Aorta (tissue), 5 donors: ENCODE results near the gene KRTAP10-12. TPM values are rescaled to one million over a fixed set of nuclear protein-coding genes. Genes with fewer than 3 reads are reported as not detected.

Experiments
- ATAC-seq: fragments of 200-7000 bp; cut with Tn5 transposase; one replicate; pipeline ENCODE4 v1.9.1; 2022; ENCODE audit warnings: moderate library complexity; ENCODE audit not compliant: low FRiP score
- DNase-seq, 2 donors: peaks; one replicate each; pipeline ENCODE4 v3.0.0-alpha.2; 2020
- H3K27ac ChIP-seq, 2 donors: one replicate each; pipeline ENCODE4 v1.5.1; 2013; ENCODE audit warnings: low read length in 2 of 2, mild to moderate bottlenecking in 2 of 2, moderate library complexity in 2 of 2, control low read depth in 1 of 2, inconsistent platforms in 1 of 2, low read depth in 1 of 2
- H3K27me3 ChIP-seq, 2 donors: one replicate each; pipeline ENCODE4 v1.6.1; 2013; ENCODE audit warnings: control low read depth in 1 of 2, low read length in 1 of 2, mild to moderate bottlenecking in 1 of 2, moderate library complexity in 1 of 2; ENCODE audit not compliant: insufficient read depth in 2 of 2, control insufficient read depth in 1 of 2
- H3K36me3 ChIP-seq, 2 donors: one replicate each; pipeline ENCODE4 v1.6.1; 2013; ENCODE audit warnings: control low read depth in 1 of 2, low read length in 1 of 2, mild to moderate bottlenecking in 1 of 2; ENCODE audit not compliant: insufficient read depth in 2 of 2, control insufficient read depth in 1 of 2
- H3K4me1 ChIP-seq, 2 donors: one replicate each; pipeline ENCODE4 v1.6.1; 2013; ENCODE audit warnings: low read length in 2 of 2, control low read depth in 1 of 2, mild to moderate bottlenecking in 1 of 2, moderate library complexity in 1 of 2; ENCODE audit not compliant: insufficient read depth in 2 of 2, control insufficient read depth in 1 of 2
- H3K4me3 ChIP-seq, 2 donors: one replicate each; pipeline ENCODE4 v1.5.1; 2013; ENCODE audit warnings: low read length in 2 of 2, control low read depth in 1 of 2, mild to moderate bottlenecking in 1 of 2
- H3K9me3 ChIP-seq: one replicate; pipeline ENCODE4 v1.6.1; 2013; ENCODE audit warnings: mild to moderate bottlenecking, low read length; ENCODE audit not compliant: control insufficient read depth
- WGBS, 2 donors: extraction: QIAGEN DNeasy Blood & Tissue Kit; methylation state at CpG; one replicate each; pipeline ENCODE4 v1.1.7; 2013; 5-methylcytosine and 5-hydroxymethylcytosine counted together
- intact Hi-C, 2 donors: fragments of 100-400 bp; cut with DNase I; formaldehyde crosslinking; loops; one replicate each; pipeline versions ENCODE4 v1.14.2 to v1.15.0; 2022
- polyA plus RNA-seq, 2 donors: library from polyadenylated mRNA; stranded (reverse); fragments of 200-250 nt; gene quantifications; one replicate each; pipeline ENCODE4 v1.2.3, GENCODE V29; 2013
- total RNA-seq, 2 donors: library from RNA; stranded (reverse); fragmentation: NEBNext Ultra II Directional; extraction: Animal tissue kit (Norgen Biotek cat#: 25700); gene quantifications; one replicate each; pipeline ENCODE4 v1.2.1, GENCODE V29; 2021
- donor health status: healthy with polysubstance abuse.
- donor health status: Bipolar disorder and iron deficiency.
- donor health status: DM: no; HTN: no; CAD: no.
- donor health status: DM: no; HTN: no; CAD: no.
- donor health status: DM: yes; HTN: yes; CAD: no.

KRTAP10-12 gene
- total and polyA plus RNA-seq, 4 donors: not detected

DNA sequence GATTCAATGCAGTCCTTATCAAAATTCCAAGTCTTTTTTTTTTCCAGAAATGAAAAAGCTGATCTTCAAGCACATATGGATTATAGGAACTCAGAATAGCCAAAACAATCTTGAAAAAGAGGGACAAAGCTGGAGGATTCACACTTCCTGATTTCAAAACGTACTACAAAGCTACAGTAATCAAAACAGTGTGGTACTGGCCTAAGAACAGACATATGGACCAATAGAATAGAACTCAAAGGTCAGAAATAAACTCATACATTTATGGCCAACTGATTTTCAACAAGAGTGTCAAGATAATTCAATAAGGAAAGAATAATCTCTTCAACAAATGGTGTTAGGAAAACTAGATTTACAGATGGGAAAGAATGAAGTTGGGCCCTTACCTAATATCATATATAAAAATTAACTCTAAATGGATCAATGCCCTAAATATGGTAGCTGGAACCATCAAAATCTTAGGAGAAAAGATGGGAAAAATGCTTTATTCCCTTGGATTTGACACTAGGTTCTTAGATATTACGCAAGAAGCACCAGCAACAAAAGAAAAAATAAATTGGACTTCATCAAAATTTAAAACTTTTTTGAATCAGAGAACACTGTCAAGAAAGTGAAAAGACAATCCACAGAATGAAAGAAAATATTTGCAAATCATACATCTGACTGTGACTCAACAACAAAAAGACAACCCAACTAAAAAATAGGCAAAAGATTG is 4.0 kb upstream of the KRTAP10-12 start:
- Histone ChIP-seq H3K4me3 (no peak overlapping the region), H3K4me1 (no peaks in the 10 kb centered on the region), H3K36me3 (no peaks in the 10 kb centered on the region), H3K27ac (no peak overlapping the region), H3K27me3 (no peaks in the 10 kb centered on the region), H3K9me3 (no peaks in the 10 kb centered on the region)
- intact Hi-C loops: no loop called here
- 48 to 49% methylated on average over 2 of the region's 2 CpGs for WGBS, 2 donors
- no peak for ATAC-seq
- DNase-seq: no peak

DNA sequence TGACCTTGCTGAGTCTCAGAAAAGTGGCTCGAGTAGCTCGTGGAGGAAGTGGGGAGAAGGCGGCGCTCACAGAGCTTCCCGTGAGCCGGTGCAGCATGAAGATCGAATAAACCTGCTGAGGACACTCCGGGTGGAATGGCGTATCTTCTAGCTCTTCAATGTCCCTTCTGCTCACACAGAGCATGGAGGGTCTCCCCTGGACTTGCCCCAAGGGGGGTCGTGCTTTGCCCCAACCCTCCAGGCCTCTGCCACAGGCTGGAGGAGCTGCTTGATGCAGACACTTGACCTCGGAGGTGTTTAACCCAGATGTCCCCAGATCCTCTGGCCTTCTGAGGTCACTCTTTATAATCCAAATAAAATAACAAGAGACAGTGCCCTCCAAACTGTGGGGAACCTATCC is 2.2 kb upstream of the KRTAP10-12 start:
- H3K4me1 ChIP-seq: no peaks in the 10 kb centered on the region
- no peaks in the 10 kb centered on the region for H3K36me3 ChIP-seq
- WGBS, 2 donors: 70 to 71% methylated on average over 11 of the region's 11 CpGs
- H3K9me3 ChIP-seq: no peaks in the 10 kb centered on the region
- ATAC-seq (no peak), DNase-seq (no peak)
- intact Hi-C loops: no loop called here
- H3K27me3 ChIP-seq: no peaks in the 10 kb centered on the region
- H3K4me3 ChIP-seq: no peak overlapping the region
- no peak overlapping the region for H3K27ac ChIP-seq

DNA sequence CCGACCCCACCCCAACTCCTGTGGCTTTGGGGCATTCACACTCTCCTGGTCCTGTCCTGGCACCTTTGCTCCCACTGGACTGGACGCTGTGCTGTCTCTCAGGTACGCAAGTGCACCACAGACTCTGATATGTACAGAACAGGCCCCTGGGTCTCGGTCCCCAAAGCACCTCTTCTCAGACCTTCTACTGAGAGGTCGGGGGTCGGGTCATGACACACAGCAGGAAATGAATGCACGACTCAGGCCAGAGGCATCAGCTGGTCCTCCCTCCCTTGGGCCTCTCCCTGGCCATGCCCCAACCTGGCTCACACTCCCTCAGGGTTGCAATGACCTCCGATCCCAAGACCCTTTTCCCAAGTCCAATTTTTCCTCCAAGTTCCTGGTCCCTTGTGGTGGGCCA is 1.8 kb upstream of the KRTAP10-12 start:
- H3K36me3 ChIP-seq: no peaks in the 10 kb centered on the region
- DNase-seq (no peak), ATAC-seq (no peak)
- H3K27me3 ChIP-seq: no peaks in the 10 kb centered on the region
- no peaks in the 10 kb centered on the region for H3K4me1 ChIP-seq
- intact Hi-C loops: no loop called here
- no peak overlapping the region for H3K4me3 ChIP-seq
- WGBS, 2 donors: 81 to 84% methylated on average over 8 of the region's 8 CpGs
- H3K27ac ChIP-seq: no peak overlapping the region
- no peaks in the 10 kb centered on the region for H3K9me3 ChIP-seq

DNA sequence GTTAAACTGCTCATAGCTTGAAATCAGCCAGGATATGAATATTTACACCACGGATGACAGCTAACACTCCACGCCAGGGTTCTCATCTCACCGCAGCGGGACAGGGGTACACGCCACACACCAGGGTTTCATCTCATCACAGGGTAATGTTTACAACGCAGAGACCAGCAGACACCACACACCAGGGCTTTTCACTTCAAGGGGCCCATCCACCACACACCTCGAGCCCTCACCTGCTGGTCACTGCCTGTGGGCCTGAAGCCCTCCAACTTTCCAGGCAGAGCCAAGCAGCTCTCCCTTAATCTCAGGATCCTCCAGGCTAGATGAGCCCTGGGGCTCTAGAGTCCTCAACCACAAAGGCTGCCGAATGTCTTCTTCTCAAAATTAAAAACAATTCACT is 1.3 kb upstream of the KRTAP10-12 start:
- Histone ChIP-seq H3K4me1 (no peaks in the 10 kb centered on the region), H3K36me3 (no peaks in the 10 kb centered on the region), H3K9me3 (no peaks in the 10 kb centered on the region), H3K27me3 (no peaks in the 10 kb centered on the region), H3K4me3 (no peak overlapping the region), H3K27ac (no peak overlapping the region)
- no peak for DNase-seq
- intact Hi-C loops: no loop called here
- WGBS, 2 donors: 88 to 91% methylated on average over 8 of the region's 8 CpGs
- no peak for ATAC-seq

DNA sequence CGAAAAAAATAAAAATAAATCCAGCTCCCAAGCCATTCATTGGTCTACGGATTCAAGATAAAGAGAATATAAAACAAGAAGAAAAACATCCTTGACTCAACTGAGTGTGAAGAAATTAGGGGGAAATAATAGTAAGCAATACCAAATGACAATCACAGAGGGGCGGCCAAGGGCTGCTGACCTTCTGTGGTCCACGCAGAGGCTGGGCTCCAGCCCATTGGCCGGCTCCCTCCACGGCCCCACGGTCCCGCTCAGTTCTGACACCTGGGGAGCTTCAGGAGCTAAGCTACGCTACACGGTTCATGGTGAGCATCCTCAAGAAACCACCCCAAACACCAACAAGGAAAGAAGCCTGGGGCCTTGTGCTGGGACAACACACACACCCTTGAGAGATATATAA is 400 bp upstream of the KRTAP10-12 start:
- WGBS, 2 donors: 80 to 81% methylated on average over 10 of the region's 10 CpGs
- DNase-seq (no peak), ATAC-seq (no peak)
- no peaks in the 10 kb centered on the region for H3K27me3 ChIP-seq
- no peaks in the 10 kb centered on the region for H3K9me3 ChIP-seq
- H3K4me3 ChIP-seq: no peak overlapping the region
- H3K36me3 ChIP-seq: no peaks in the 10 kb centered on the region
- no peak overlapping the region for H3K27ac ChIP-seq
- H3K4me1 ChIP-seq: no peaks in the 10 kb centered on the region
- intact Hi-C loops: no loop called here

- H3K4me1 ChIP-seq: no peaks in the 10 kb centered on the region
- intact Hi-C loops: no loop called here
- no peak overlapping the region for H3K27ac ChIP-seq
- no peaks in the 10 kb centered on the region for H3K27me3 ChIP-seq
- no peak overlapping the region for H3K4me3 ChIP-seq
- H3K9me3 ChIP-seq: no peaks in the 10 kb centered on the region
- H3K36me3 ChIP-seq: no peaks in the 10 kb centered on the region
- DNase-seq (no peak), ATAC-seq (no peak)
- 36 to 47% methylated on average over 34 to 35 of the region's 35 CpGs for WGBS, 2 donors
These were observed 1.1 kb downstream of the KRTAP10-12 start for GRCh38 chr21:44697811-44698734.

- 78 to 80% methylated on average over 17 of the region's 17 CpGs for WGBS, 2 donors
- no peaks in the 10 kb centered on the region for H3K27me3 ChIP-seq
These were observed 2.6 kb downstream of the KRTAP10-12 start for GRCh38 chr21:44699502-44700001.

GRCh38 chr21:44700101-44701022 is 3.4 kb downstream of the KRTAP10-12 start:
- H3K9me3 ChIP-seq: no peaks in the 10 kb centered on the region
- no peak for DNase-seq
- no peak overlapping the region for H3K4me3 ChIP-seq
- H3K27me3 ChIP-seq: no peaks in the 10 kb centered on the region
- H3K27ac ChIP-seq: no peak overlapping the region
- no peaks in the 10 kb centered on the region for H3K4me1 ChIP-seq
- no peak for ATAC-seq
- intact Hi-C loops: no loop called here
- 73 to 83% methylated on average over 20 to 21 of the region's 21 CpGs for WGBS, 2 donors
- no peaks in the 10 kb centered on the region for H3K36me3 ChIP-seq

More at GRCh38 chr21:44699502-44700001, 2.6 kb downstream of the KRTAP10-12 start:
- H3K4me1 ChIP-seq: no peaks in the 10 kb centered on the region
- H3K4me3 ChIP-seq: no peak overlapping the region
- no peak overlapping the region for H3K27ac ChIP-seq
- ATAC-seq (no peak), DNase-seq (no peak)
- no peaks in the 10 kb centered on the region for H3K36me3 ChIP-seq
- no peaks in the 10 kb centered on the region for H3K9me3 ChIP-seq
- intact Hi-C loops: no loop called here
